ENCODE measurements around the gene SLC1A2.

SLC1A2 gene

DNA sequence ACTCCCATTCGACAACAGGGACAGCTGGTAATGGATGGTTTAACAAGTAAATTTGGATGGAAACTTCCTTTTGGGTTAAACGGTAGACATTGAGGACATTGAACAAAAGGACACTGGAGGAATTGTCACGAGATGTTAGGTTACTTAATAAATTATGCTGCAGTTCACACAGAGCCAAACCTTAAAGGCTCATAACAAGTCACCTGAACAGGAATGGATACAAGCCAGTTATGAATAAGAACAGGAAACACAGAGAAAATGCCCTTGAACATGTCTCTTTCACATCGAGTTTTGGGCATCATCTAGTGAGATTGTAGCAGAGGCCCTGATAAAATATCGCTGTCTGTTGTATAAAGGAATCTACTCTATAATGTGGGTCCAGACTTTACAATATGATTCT is 214.7 kb downstream of the SLC1A2 start:
- no peak for ATAC-seq
- no peak for TF ChIP-seq ZFP30 (CRISPR knock-in tag; IDR thresholded peaks at IDR 0.05)
- no peak for TF ChIP-seq ZC3H10 (CRISPR knock-in tag; IDR thresholded peaks at IDR 0.05)
- no peak for TF ChIP-seq CSDC2 (CRISPR knock-in tag; IDR thresholded peaks at IDR 0.05)
- no peak for TF ChIP-seq RARB (CRISPR knock-in tag; IDR thresholded peaks at IDR 0.05)
- TF ChIP-seq SNAI2 (CRISPR knock-in tag; IDR thresholded peaks at IDR 0.05) = no peak
- no peak for TF ChIP-seq PPARA (CRISPR knock-in tag; IDR thresholded peaks at IDR 0.05; ENCODE audit: borderline replicate concordance)
- TF ChIP-seq, protein P1, sequence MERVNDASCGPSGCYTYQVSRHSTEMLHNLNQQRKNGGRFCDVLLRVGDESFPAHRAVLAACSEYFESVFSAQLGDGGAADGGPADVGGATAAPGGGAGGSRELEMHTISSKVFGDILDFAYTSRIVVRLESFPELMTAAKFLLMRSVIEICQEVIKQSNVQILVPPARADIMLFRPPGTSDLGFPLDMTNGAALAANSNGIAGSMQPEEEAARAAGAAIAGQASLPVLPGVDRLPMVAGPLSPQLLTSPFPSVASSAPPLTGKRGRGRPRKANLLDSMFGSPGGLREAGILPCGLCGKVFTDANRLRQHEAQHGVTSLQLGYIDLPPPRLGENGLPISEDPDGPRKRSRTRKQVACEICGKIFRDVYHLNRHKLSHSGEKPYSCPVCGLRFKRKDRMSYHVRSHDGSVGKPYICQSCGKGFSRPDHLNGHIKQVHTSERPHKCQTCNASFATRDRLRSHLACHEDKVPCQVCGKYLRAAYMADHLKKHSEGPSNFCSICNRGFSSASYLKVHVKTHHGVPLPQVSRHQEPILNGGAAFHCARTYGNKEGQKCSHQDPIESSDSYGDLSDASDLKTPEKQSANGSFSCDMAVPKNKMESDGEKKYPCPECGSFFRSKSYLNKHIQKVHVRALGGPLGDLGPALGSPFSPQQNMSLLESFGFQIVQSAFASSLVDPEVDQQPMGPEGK (CRISPR knock-in tag; IDR thresholded peaks at IDR 0.05; ENCODE audit: borderline replicate concordance) = no peak
- TF ChIP-seq, protein P2, sequence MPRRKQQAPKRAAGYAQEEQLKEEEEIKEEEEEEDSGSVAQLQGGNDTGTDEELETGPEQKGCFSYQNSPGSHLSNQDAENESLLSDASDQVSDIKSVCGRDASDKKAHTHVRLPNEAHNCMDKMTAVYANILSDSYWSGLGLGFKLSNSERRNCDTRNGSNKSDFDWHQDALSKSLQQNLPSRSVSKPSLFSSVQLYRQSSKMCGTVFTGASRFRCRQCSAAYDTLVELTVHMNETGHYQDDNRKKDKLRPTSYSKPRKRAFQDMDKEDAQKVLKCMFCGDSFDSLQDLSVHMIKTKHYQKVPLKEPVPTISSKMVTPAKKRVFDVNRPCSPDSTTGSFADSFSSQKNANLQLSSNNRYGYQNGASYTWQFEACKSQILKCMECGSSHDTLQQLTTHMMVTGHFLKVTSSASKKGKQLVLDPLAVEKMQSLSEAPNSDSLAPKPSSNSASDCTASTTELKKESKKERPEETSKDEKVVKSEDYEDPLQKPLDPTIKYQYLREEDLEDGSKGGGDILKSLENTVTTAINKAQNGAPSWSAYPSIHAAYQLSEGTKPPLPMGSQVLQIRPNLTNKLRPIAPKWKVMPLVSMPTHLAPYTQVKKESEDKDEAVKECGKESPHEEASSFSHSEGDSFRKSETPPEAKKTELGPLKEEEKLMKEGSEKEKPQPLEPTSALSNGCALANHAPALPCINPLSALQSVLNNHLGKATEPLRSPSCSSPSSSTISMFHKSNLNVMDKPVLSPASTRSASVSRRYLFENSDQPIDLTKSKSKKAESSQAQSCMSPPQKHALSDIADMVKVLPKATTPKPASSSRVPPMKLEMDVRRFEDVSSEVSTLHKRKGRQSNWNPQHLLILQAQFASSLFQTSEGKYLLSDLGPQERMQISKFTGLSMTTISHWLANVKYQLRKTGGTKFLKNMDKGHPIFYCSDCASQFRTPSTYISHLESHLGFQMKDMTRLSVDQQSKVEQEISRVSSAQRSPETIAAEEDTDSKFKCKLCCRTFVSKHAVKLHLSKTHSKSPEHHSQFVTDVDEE (CRISPR knock-in tag; IDR thresholded peaks at IDR 0.05) = no peak

Measured in SK-N-SH treated with all-trans-retinoic acid at 6 μM for 48 hours (cell line).